IMR-90 (cell line): Measurements from ENCODE around the gene BMP10. TPM values are rescaled to one million over a fixed set of nuclear protein-coding genes. Genes with fewer than 3 reads are reported as not detected.

Experiments
- ATAC-seq: fragments of 200-7000 bp; cut with Tn5 transposase; 2 replicates; pipeline ENCODE4 v1.9.1; 2020; ENCODE audit warnings: low read depth, mild to moderate bottlenecking, moderate library complexity
- BruUV-seq: library from RNA; stranded (reverse); fragments of 400-500 nt; replicated peaks from 2 replicates; lab custom pipeline; 2021; lab: Mats Ljungman, UMichigan
- CTCF ChIA-PET: fragments of 300-600 bp; formaldehyde crosslinking; extraction: SDS; loops from one replicate; lab custom pipeline; 2021; ENCODE audit warnings: antibody characterized with exemption; lab: Yijun Ruan, JAX
- POLR2A ChIA-PET: fragments of 300-600 bp; sonication (Branson Sonifier 250); formaldehyde crosslinking; loops from one replicate; lab custom pipeline; 2022; ENCODE audit warnings: antibody characterized with exemption; ENCODE audit not compliant: unreplicated experiment; lab: Charles Lee
- DNase-seq: peaks from one replicate; pipeline ENCODE4 v3.0.0; 2013
- H2AFZ ChIP-seq: replicated peaks from 2 replicates; pipeline ENCODE3; 2013; ENCODE audit warnings: low read length, mild to moderate bottlenecking; ENCODE audit not compliant: poor library complexity
- H2AK5ac ChIP-seq: 2 replicates; pipeline ENCODE4 v1.6.1; 2013; ENCODE audit warnings: low read depth, low read length, inconsistent platforms
- H2AK9ac ChIP-seq: replicated peaks from 2 replicates; pipeline ENCODE3; 2013; ENCODE audit warnings: mild to moderate bottlenecking, low read depth, low read length, moderate library complexity; ENCODE audit not compliant: poor library complexity
- H2BK120ac ChIP-seq: 2 replicates; pipeline ENCODE4 v1.6.1; 2013; ENCODE audit warnings: low read depth, low read length, inconsistent platforms
- H2BK15ac ChIP-seq: 3 replicates; pipeline ENCODE4 v1.6.1; 2013; ENCODE audit warnings: low read depth, low read length, inconsistent platforms
- H2BK20ac ChIP-seq: 2 replicates; pipeline ENCODE4 v1.6.1; 2013; ENCODE audit warnings: low read depth, mild to moderate bottlenecking, inconsistent platforms, low read length, moderate library complexity
- H2BK5ac ChIP-seq: 2 replicates; pipeline ENCODE4 v1.6.1; 2013; ENCODE audit warnings: mild to moderate bottlenecking, low read depth, low read length, inconsistent platforms; ENCODE audit not compliant: poor library complexity, severe bottlenecking
- H3K14ac ChIP-seq: replicated peaks from 2 replicates; pipeline ENCODE4 v1.6.1; 2013; ENCODE audit warnings: low read depth, low read length, inconsistent platforms
- H3K18ac ChIP-seq: 2 replicates; pipeline ENCODE4 v1.6.1; 2013; ENCODE audit warnings: low read depth, low read length, control low read depth
- H3K23ac ChIP-seq: 2 replicates; pipeline ENCODE4 v1.6.1; 2013; ENCODE audit warnings: low read depth, low read length, inconsistent platforms
- H3K27ac ChIP-seq: 2 replicates; pipeline ENCODE4 v1.5.1; 2013; ENCODE audit warnings: mild to moderate bottlenecking, control low read depth, low read length; ENCODE audit not compliant: insufficient read depth
- H3K27me3 ChIP-seq: 2 replicates; pipeline ENCODE4 v1.6.1; 2013; ENCODE audit warnings: low read length; ENCODE audit not compliant: control insufficient read depth, insufficient read depth
- H3K36me3 ChIP-seq: 2 replicates; pipeline ENCODE4 v1.6.1; 2013; ENCODE audit warnings: low read length, mixed read lengths; ENCODE audit not compliant: control insufficient read depth, insufficient read depth
- H3K4ac ChIP-seq: 2 replicates; pipeline ENCODE4 v1.6.1; 2013; ENCODE audit warnings: low read depth, low read length, inconsistent platforms
- H3K4me1 ChIP-seq: 2 replicates; pipeline ENCODE4 v1.6.1; 2013; ENCODE audit warnings: low read length, mixed read lengths; ENCODE audit not compliant: control insufficient read depth, insufficient read depth
- H3K4me2 ChIP-seq: 2 replicates; pipeline ENCODE4 v1.6.1; 2013; ENCODE audit warnings: low read depth, mild to moderate bottlenecking, control low read depth, low read length, moderate library complexity
- H3K4me3 ChIP-seq: 2 replicates; pipeline ENCODE4 v1.5.1; 2013; ENCODE audit warnings: low read depth, mild to moderate bottlenecking, control low read depth, low read length, moderate library complexity; ENCODE audit not compliant: insufficient read depth
- H3K56ac ChIP-seq: 2 replicates; pipeline ENCODE4 v1.6.1; 2013; ENCODE audit warnings: low read length, inconsistent platforms; ENCODE audit not compliant: insufficient read depth; ENCODE audit errors: extremely low read depth
- H3K79me1 ChIP-seq, 2 experiments: 2 replicates each; pipeline ENCODE4 v1.6.1; 2013; ENCODE audit warnings: low read length in 2 of 2, inconsistent platforms in 1 of 2, low read depth in 1 of 2
- H3K9ac ChIP-seq: 2 replicates; pipeline ENCODE4 v1.6.1; 2013; ENCODE audit warnings: low read depth, low read length, control low read depth
- H3K9me1 ChIP-seq: 2 replicates; pipeline ENCODE4 v1.6.1; 2013; ENCODE audit warnings: low read length, inconsistent platforms; ENCODE audit not compliant: insufficient read depth
- H3K9me3 ChIP-seq: 2 replicates; pipeline ENCODE4 v1.6.1; 2013; ENCODE audit warnings: low read length; ENCODE audit not compliant: control insufficient read depth, insufficient read depth
- H4K20me1 ChIP-seq: 2 replicates; pipeline ENCODE4 v1.6.1; 2013; ENCODE audit warnings: low read length, inconsistent platforms; ENCODE audit not compliant: insufficient read depth
- H4K5ac ChIP-seq: 2 replicates; pipeline ENCODE4 v1.6.1; 2013; ENCODE audit warnings: mild to moderate bottlenecking, low read depth, low read length, control low read depth
- H4K8ac ChIP-seq, 2 experiments: 2 replicates each; pipeline ENCODE4 v1.6.1; 2013; ENCODE audit warnings: low read depth in 2 of 2, low read length in 2 of 2, control low read depth in 1 of 2, inconsistent platforms in 1 of 2
- H4K91ac ChIP-seq: 2 replicates; pipeline ENCODE4 v1.6.1; 2013; ENCODE audit warnings: low read depth, low read length, inconsistent platforms; ENCODE audit not compliant: insufficient read depth
- BHLHE40 ChIP-seq: fragments of 150-350 bp; IDR thresholded peaks from 2 replicates; pipeline ENCODE4 v1.6.1; 2016; ENCODE audit warnings: mild to moderate bottlenecking, low read depth, low read length
- CEBPB ChIP-seq: IDR thresholded peaks from 2 replicates; pipeline ENCODE4 v1.6.1; 2012; ENCODE audit warnings: low read depth, low read length, improper control_type of control experiment
- CHD1 ChIP-seq: IDR thresholded peaks from 2 replicates; pipeline ENCODE4 v1.6.1; 2012; ENCODE audit warnings: low read depth, low read length, improper control_type of control experiment
- FOS ChIP-seq: fragments of 150-350 bp; IDR thresholded peaks from 2 replicates; pipeline ENCODE4 v1.6.1; 2016; ENCODE audit warnings: low read depth, low read length
- MAFK ChIP-seq: IDR thresholded peaks from 2 replicates; pipeline ENCODE4 v1.6.1; 2012; ENCODE audit warnings: low read depth, low read length, improper control_type of control experiment
- MAZ ChIP-seq: IDR thresholded peaks from 2 replicates; pipeline ENCODE4 v1.6.1; 2012; ENCODE audit warnings: low read depth, mild to moderate bottlenecking, low read length, improper control_type of control experiment, moderate library complexity, borderline replicate concordance
- MXI1 ChIP-seq: IDR thresholded peaks from 2 replicates; pipeline ENCODE4 v1.6.1; 2012; ENCODE audit warnings: low read depth, mild to moderate bottlenecking, low read length, moderate library complexity, borderline replicate concordance
- NFE2L2 ChIP-seq: fragments of 150-350 bp; IDR thresholded peaks from 2 replicates; pipeline ENCODE4 v1.6.1; 2016; ENCODE audit warnings: low read depth, mild to moderate bottlenecking, low read length
- POLR2A ChIP-seq: IDR thresholded peaks from 2 replicates; pipeline ENCODE4 v1.6.1; 2012; ENCODE audit warnings: mild to moderate bottlenecking, low read depth, low read length
- RAD21 ChIP-seq: IDR thresholded peaks from 2 replicates; pipeline ENCODE4 v1.6.1; 2012; ENCODE audit warnings: low read length, improper control_type of control experiment
- RCOR1 ChIP-seq: IDR thresholded peaks from 2 replicates; pipeline ENCODE4 v1.6.1; 2012; ENCODE audit warnings: mild to moderate bottlenecking, low read length, improper control_type of control experiment; ENCODE audit not compliant: insufficient replicate concordance
- RFX5 ChIP-seq: IDR thresholded peaks from 2 replicates; pipeline ENCODE4 v1.8.0; 2012; ENCODE audit warnings: low read depth, mild to moderate bottlenecking, low read length, moderate library complexity
- SMC3 ChIP-seq: fragments of 150-350 bp; IDR thresholded peaks from 2 replicates; pipeline ENCODE4 v1.6.1; 2016; ENCODE audit warnings: low read depth, mild to moderate bottlenecking, antibody characterized with exemption, low read length, moderate library complexity
- WGBS, 2 experiments: methylation state at CpG; one replicate each; pipeline versions ENCODE4 v1.1.5 to v1.1.7; 2013; ENCODE audit warnings: missing lambda C conversion rate in 2 of 2; ENCODE audit not compliant: insufficient read length in 1 of 2; ENCODE audit errors: extremely low coverage in 2 of 2; 5-methylcytosine and 5-hydroxymethylcytosine counted together
- dilution Hi-C: fragments of 300-500 bp; cut with HindIII; formaldehyde crosslinking; loops from one replicate; pipeline ENCODE4 v1.14.3; 2018; ENCODE audit warnings: low sequenced_read_pairs; ENCODE audit not compliant: unreplicated experiment
- in situ Hi-C: fragments of 300-500 bp; cut with MboI; formaldehyde crosslinking; loops from 3 replicates; pipeline ENCODE4 v1.14.3; 2019; ENCODE audit warnings: low sequenced_read_pairs, inconsistent platforms, mixed read lengths
- intact Hi-C: fragments of 100-400 bp; cut with micrococcal nuclease; formaldehyde crosslinking; loops from 2 replicates; pipeline ENCODE4 v1.10.0; 2022
- polyA plus RNA-seq, 3 experiments: library from polyadenylated mRNA; depleted of rRNA; stranded (reverse); fragments of >200 nt; gene quantifications; 2 replicates each; pipeline ENCODE4 v1.2.3, GENCODE V29; 2012; ENCODE audit warnings: low replicate concordance in 1 of 3
- total RNA-seq: library from RNA; depleted of rRNA; stranded (reverse); fragments of >200 nt; gene quantifications from 2 replicates; pipeline ENCODE4 v1.2.3, GENCODE V29; 2012
- TF ChIP-seq, protein P1 (sequence below): fragments of 150-350 bp; IDR thresholded peaks from 2 replicates; pipeline ENCODE4 v1.6.1; 2016; ENCODE audit warnings: low read depth, mild to moderate bottlenecking, low read length, moderate library complexity, borderline replicate concordance
- TF ChIP-seq, protein P2 (sequence below): conservative IDR thresholded peaks from 2 replicates; pipeline ENCODE4 v1.5.1; 2012; ENCODE audit warnings: mild to moderate bottlenecking, low read depth, low read length, improper control_type of control experiment
- TF ChIP-seq, protein P3 (sequence below): fragments of 150-350 bp; IDR thresholded peaks from 2 replicates; pipeline ENCODE4 v1.6.1; 2017; ENCODE audit warnings: mild to moderate bottlenecking, antibody characterized with exemption, low read length, low read depth

Gene BMP10
- total and polyA plus RNA-seq, 2 of the 4 experiments (the other 2 are of a cell fraction), result not detected

DNA sequence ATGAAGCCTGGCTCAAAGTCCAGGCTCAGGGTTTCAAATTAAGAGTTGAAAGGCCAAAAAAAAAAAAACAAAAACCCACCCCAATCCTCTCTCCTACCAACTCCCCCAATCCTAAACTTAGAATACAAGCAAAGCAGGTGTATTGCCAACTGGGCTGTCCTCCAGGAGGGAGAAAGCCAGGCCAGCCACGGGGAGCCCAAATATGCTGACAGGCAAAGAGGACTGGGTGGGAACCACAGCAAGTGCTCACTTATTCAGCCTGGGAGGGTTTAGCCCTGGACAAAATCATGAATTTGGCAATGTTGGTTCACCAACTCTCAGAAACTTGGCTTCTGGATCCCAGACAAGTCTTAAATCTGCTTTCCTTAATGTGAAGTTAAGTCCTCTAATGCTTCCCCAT is 45.0 kb upstream of the BMP10 start:
- POLR2A ChIA-PET, result no interaction called here

More for the DNA sequence above, 45.0 kb upstream of the BMP10 start:
- no peak overlapping the region for H3K23ac ChIP-seq
- no peak overlapping the region for H3K4me3 ChIP-seq
- ATAC-seq (no peak), DNase-seq (no peak)
- H3K14ac ChIP-seq, result no peak overlapping the region
- H3K36me3 ChIP-seq, result no peaks in the 10 kb centered on the region
- H3K9ac ChIP-seq, result no peak overlapping the region
- WGBS, 2 experiments, result no CpG with 5 or more reads among the region's 1 CpG
- no peak overlapping the region for H4K8ac ChIP-seq
- in situ Hi-C loops (loop anchor here (5.0 kb wide), 1 partner anchor 209 kb away; no protein-coding TSS in a partner anchor), intact Hi-C loops (no loop called here), dilution Hi-C loops (no loop called here)
- H2AFZ ChIP-seq, result no peak overlapping the region
- H4K20me1 ChIP-seq, result no peaks in the 10 kb centered on the region
- BruUV-seq, result no TSS peak
- no peak for TF ChIP-seq NFE2L2
- no peak for TF ChIP-seq POLR2A
- TF ChIP-seq, protein P1, sequence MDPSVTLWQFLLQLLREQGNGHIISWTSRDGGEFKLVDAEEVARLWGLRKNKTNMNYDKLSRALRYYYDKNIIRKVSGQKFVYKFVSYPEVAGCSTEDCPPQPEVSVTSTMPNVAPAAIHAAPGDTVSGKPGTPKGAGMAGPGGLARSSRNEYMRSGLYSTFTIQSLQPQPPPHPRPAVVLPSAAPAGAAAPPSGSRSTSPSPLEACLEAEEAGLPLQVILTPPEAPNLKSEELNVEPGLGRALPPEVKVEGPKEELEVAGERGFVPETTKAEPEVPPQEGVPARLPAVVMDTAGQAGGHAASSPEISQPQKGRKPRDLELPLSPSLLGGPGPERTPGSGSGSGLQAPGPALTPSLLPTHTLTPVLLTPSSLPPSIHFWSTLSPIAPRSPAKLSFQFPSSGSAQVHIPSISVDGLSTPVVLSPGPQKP, result no peak
- TF ChIP-seq BHLHE40, result no peak
- no peak for TF ChIP-seq RFX5
- TF ChIP-seq, protein P2, sequence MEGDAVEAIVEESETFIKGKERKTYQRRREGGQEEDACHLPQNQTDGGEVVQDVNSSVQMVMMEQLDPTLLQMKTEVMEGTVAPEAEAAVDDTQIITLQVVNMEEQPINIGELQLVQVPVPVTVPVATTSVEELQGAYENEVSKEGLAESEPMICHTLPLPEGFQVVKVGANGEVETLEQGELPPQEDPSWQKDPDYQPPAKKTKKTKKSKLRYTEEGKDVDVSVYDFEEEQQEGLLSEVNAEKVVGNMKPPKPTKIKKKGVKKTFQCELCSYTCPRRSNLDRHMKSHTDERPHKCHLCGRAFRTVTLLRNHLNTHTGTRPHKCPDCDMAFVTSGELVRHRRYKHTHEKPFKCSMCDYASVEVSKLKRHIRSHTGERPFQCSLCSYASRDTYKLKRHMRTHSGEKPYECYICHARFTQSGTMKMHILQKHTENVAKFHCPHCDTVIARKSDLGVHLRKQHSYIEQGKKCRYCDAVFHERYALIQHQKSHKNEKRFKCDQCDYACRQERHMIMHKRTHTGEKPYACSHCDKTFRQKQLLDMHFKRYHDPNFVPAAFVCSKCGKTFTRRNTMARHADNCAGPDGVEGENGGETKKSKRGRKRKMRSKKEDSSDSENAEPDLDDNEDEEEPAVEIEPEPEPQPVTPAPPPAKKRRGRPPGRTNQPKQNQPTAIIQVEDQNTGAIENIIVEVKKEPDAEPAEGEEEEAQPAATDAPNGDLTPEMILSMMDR, result no peak
- no peak for TF ChIP-seq SMC3
- TF ChIP-seq CHD1, result no peak
- TF ChIP-seq, protein P3, sequence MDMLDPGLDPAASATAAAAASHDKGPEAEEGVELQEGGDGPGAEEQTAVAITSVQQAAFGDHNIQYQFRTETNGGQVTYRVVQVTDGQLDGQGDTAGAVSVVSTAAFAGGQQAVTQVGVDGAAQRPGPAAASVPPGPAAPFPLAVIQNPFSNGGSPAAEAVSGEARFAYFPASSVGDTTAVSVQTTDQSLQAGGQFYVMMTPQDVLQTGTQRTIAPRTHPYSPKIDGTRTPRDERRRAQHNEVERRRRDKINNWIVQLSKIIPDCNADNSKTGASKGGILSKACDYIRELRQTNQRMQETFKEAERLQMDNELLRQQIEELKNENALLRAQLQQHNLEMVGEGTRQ, result no peak
- TF ChIP-seq MAZ, result no peak
- TF ChIP-seq FOS, result no peak
- no peak for TF ChIP-seq RAD21
- no peak for TF ChIP-seq CEBPB
- TF ChIP-seq RCOR1, result no peak
- no peak for TF ChIP-seq MXI1
- TF ChIP-seq MAFK, result no peak
- H2BK5ac ChIP-seq, result no peak overlapping the region
- no peak overlapping the region for H2BK20ac ChIP-seq
- H2BK120ac ChIP-seq, result no peak overlapping the region
- H3K27ac ChIP-seq, result no peak overlapping the region
- no peaks in the 10 kb centered on the region for H3K27me3 ChIP-seq
- CTCF ChIA-PET, result interaction anchor here (1.6 kb wide), 1 partner anchor 9 kb away, joined by 5 read pairs; no protein-coding TSS in a partner anchor
- no peak overlapping the region for H2BK15ac ChIP-seq
- no peak overlapping the region for H2AK5ac ChIP-seq
- H3K4ac ChIP-seq, result no peak overlapping the region
- H3K18ac ChIP-seq, result no peak overlapping the region
- H3K4me1 ChIP-seq, result 0 out of 2 replicates have a peak, but pooled peaks cover 2% of the 10 kb centered on the region
- H3K79me1 ChIP-seq, result no peaks in the 10 kb centered on the region
- no peak overlapping the region for H3K56ac ChIP-seq
- H3K4me2 ChIP-seq, result no peak overlapping the region
- H3K9me1 ChIP-seq, result no peaks in the 10 kb centered on the region
- H3K9me3 ChIP-seq, result no peaks in the 10 kb centered on the region; the same call in 1 of the 2 replicates
- no peak overlapping the region for H4K5ac ChIP-seq
- no peak overlapping the region for H2AK9ac ChIP-seq
- H4K91ac ChIP-seq, result no peak overlapping the region
